HepG2 (cell line): ENCODE data around the gene SOX12. TPM values are rescaled to one million over a fixed set of nuclear protein-coding genes. Genes with fewer than 3 reads are reported as not detected.

Source experiments
- AHDC1 ChIP-seq: sonication (generic); formaldehyde crosslinking; IDR thresholded peaks from 2 replicates; pipeline ENCODE4 v1.5.1; 2020; ENCODE audit warnings: mild to moderate bottlenecking, missing genetic modification reagents, borderline replicate concordance
- BATF2 ChIP-seq: sonication (generic); formaldehyde crosslinking; IDR thresholded peaks from 2 replicates; pipeline ENCODE4 v1.8.0; 2022; ENCODE audit warnings: mild to moderate bottlenecking, missing genetic modification reagents, moderate library complexity
- DMAP1 ChIP-seq: IDR thresholded peaks from 2 replicates; pipeline ENCODE4 v1.6.1; 2016
- FOSL1 ChIP-seq: sonication (generic); formaldehyde crosslinking; IDR thresholded peaks from 2 replicates; pipeline ENCODE4 v1.9.0; 2021; ENCODE audit warnings: missing genetic modification reagents, borderline replicate concordance
- FOSL2 ChIP-seq: sonication (generic); formaldehyde crosslinking; IDR thresholded peaks from 2 replicates; pipeline ENCODE4 v1.4.0; 2020; ENCODE audit warnings: missing genetic modification reagents
- FOXO4 ChIP-seq: sonication (generic); formaldehyde crosslinking; conservative IDR thresholded peaks from 2 replicates; pipeline ENCODE4 v1.8.1; 2023; ENCODE audit warnings: missing genetic modification reagents
- HDAC2 ChIP-seq: sonication (generic); formaldehyde crosslinking; IDR thresholded peaks from 2 replicates; pipeline ENCODE4 v1.4.0; 2020; ENCODE audit warnings: missing genetic modification reagents
- JUND ChIP-seq: sonication (generic); formaldehyde crosslinking; IDR thresholded peaks from 2 replicates; pipeline ENCODE4 v1.8.0; 2022; ENCODE audit warnings: mild to moderate bottlenecking, missing genetic modification reagents
- NFATC3 ChIP-seq: sonication (generic); formaldehyde crosslinking; IDR thresholded peaks from 2 replicates; pipeline ENCODE4 v1.5.1; 2020; ENCODE audit warnings: mild to moderate bottlenecking, missing genetic modification reagents
- NFKB2 ChIP-seq: sonication (generic); formaldehyde crosslinking; IDR thresholded peaks from 2 replicates; pipeline ENCODE4 v1.4.0; 2020; ENCODE audit warnings: missing genetic modification reagents, borderline replicate concordance
- PBX2 ChIP-seq: IDR thresholded peaks from 2 replicates; pipeline ENCODE4 v1.6.1; 2016; ENCODE audit warnings: control low read depth
- RFX5 ChIP-seq: IDR thresholded peaks from 2 replicates; pipeline ENCODE4 v1.6.1; 2011; ENCODE audit warnings: low read depth, low read length, improper control_type of control experiment
- ZBTB46 ChIP-seq: sonication (generic); formaldehyde crosslinking; IDR thresholded peaks from 2 replicates; pipeline ENCODE4 v1.4.0; 2020; ENCODE audit warnings: mild to moderate bottlenecking, missing genetic modification reagents, borderline replicate concordance
- ZNF468 ChIP-seq: sonication (generic); formaldehyde crosslinking; IDR thresholded peaks from 2 replicates; pipeline ENCODE4 v1.8.0; 2022; ENCODE audit warnings: mild to moderate bottlenecking, moderate library complexity, missing genetic modification reagents
- ZNF501 ChIP-seq: sonication (generic); formaldehyde crosslinking; IDR thresholded peaks from 2 replicates; pipeline ENCODE4 v1.5.1; 2020; ENCODE audit warnings: mild to moderate bottlenecking, moderate library complexity, missing genetic modification reagents
- ZNF577 ChIP-seq: sonication (generic); formaldehyde crosslinking; IDR thresholded peaks from 2 replicates; pipeline ENCODE4 v1.4.0; 2020; ENCODE audit warnings: mild to moderate bottlenecking, low read depth, missing genetic modification reagents, borderline replicate concordance
- ZNF776 ChIP-seq: sonication (generic); formaldehyde crosslinking; IDR thresholded peaks from 2 replicates; pipeline ENCODE4 v1.4.0; 2020; ENCODE audit warnings: mild to moderate bottlenecking, missing genetic modification reagents
- polyA plus RNA-seq, 8 experiments: library from polyadenylated mRNA; depleted of rRNA in 3 of 8; stranded (reverse) in 7 of 8; unstranded in 1 of 8; fragments of >200 nt; fragmentation: Illumina TruSeq in 4 of 8; extraction: Trizol in 4 of 8; gene quantifications; 2 replicates each; pipeline versions ENCODE4 v1.2.1 to v1.2.3, GENCODE V29; 2011 to 2016; ENCODE audit warnings: low read depth in 4 of 8, missing spikeins in 1 of 8, mixed read lengths in 1 of 8; ENCODE audit not compliant: insufficient read depth in 1 of 8
- total RNA-seq, 5 experiments: library from RNA; depleted of rRNA; stranded (reverse); fragments of >200 nt; fragmentation: Illumina TruSeq; extraction: Trizol; gene quantifications; 2 replicates each; pipeline ENCODE4 v1.2.3, GENCODE V29; 2016; ENCODE audit warnings: low read depth in 1 of 5

Gene SOX12
- total and polyA plus RNA-seq, 2 of the 13 experiments (the other 11 are each of a cell fraction or from before 2014, with no cell fraction given) = 10.0 to 18.7 TPM

GRCh38 chr20:309841-310644 is 15.3 kb upstream of the SOX12 start (continued):
- TF ChIP-seq FOXO4 (0 out of 2 replicates have a peak, but pooled peaks have one; percentile 71), HDAC2 (no peak; the same call in 1 of the 2 replicates), ZNF577 (no peak), ZBTB46 (no peak), JUND (CRISPR knock-in tag) (0 out of 2 replicates have a peak, but pooled peaks have one; percentile 53), ZNF776 (CRISPR knock-in tag) (peak; percentile 86; the same call in 1 of the 2 replicates), FOSL2 (peak; percentile 27; the same call in 1 of the 2 replicates), AHDC1 (CRISPR knock-in tag) (0 out of 2 replicates have a peak, but pooled peaks have one; percentile 61), BATF2 (CRISPR knock-in tag) (0 out of 2 replicates have a peak, but pooled peaks have one; percentile 64), PBX2 (CRISPR knock-in tag) (peak; percentile 70), DMAP1 (peak; percentile 64; the same call in 1 of the 2 replicates), RFX5 (peak; percentile 71), NFKB2 (CRISPR knock-in tag) (peak; percentile 54; the same call in 1 of the 2 replicates), ZNF468 (CRISPR knock-in tag) (peak; percentile 79; the same call in 1 of the 2 replicates), FOSL1 (CRISPR knock-in tag) (no peak), ZNF501 (CRISPR knock-in tag) (peak; percentile 84), NFATC3 (CRISPR knock-in tag) (0 out of 2 replicates have a peak, but pooled peaks have one; percentile 67)
